ENCODE results near the gene GBP7.

Gene GBP7

DNA sequence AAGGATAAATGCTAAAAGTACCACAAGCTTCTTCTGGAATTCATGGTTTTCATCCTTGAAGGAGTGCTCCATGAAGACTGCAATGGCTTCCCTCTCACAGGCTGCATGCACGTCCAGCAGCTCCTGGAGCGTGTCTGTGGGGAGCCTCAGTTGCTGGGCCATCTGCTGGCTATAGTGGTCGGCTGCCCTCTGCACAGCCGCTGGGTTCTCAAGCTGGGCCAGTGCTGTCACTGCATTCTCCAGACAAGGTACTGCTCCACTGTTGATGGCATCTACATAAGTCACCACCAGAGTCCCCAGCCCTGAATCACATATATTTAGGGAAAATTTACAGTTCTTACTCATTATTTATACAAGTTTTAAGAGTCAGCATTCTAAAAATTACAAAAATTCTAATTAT lies 14.2 kb upstream of the GBP7 start:
- no peak overlapping the region for H3K4me3 ChIP-seq (ENCODE audit: low read depth, low read length)
- TF ChIP-seq CTCF (IDR thresholded peaks at IDR 0.05; ENCODE audit: low read depth, low read length) = no peak

- no peak for TF ChIP-seq CTCF (IDR thresholded peaks at IDR 0.05; ENCODE audit: low read depth, low read length)
- H3K4me3 ChIP-seq (ENCODE audit: low read depth, low read length) = no peak overlapping the region
Observed at GRCh38 chr1:89179343-89179742, 3.5 kb upstream of the GBP7 start.

- no peak overlapping the region for H3K4me3 ChIP-seq (ENCODE audit: low read depth, low read length)
- TF ChIP-seq CTCF (IDR thresholded peaks at IDR 0.05; ENCODE audit: low read depth, low read length) = no peak
Observed at GRCh38 chr1:89176971-89177370, 1.2 kb upstream of the GBP7 start.

GRCh38 chr1:89174491-89174890 lies 1.3 kb downstream of the GBP7 start:
- H3K4me3 ChIP-seq (ENCODE audit: low read depth, low read length) = no peak overlapping the region
- TF ChIP-seq CTCF (IDR thresholded peaks at IDR 0.05; ENCODE audit: low read depth, low read length) = no peak

DNA sequence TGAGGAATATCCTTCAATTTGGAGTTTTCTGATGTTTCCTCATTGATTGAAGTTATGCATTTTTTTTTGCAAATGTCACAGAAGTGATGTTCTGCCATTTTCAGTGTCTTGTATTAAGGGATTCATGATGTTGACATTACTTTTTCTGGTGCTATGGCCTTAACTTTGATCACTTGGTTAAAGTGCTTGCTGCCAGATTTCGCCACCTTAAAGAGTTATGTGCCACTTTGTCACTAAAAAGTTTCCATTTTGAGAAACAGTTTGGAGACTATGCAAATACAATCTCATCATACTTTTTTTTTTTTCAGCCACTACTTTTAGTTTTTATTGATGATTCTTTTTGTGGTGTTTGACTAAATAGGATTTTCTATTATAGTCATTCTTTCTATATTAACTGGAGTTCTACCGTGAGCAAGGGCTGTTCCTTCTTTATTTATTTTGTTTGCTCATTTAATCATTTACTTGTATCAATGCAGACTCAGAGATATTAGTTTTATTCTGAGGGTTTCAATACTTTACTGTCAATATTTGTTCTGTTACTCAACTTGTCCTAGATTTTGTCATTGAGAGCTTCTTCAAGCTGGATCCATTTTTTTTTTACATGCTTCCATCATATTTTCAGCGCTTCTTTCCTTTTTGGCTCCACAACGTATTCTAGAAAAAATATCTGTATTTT lies 3.2 kb downstream of the GBP7 start:
- TF ChIP-seq CTCF (IDR thresholded peaks at IDR 0.05; ENCODE audit: low read depth, low read length) = no peak
- H3K4me3 ChIP-seq (ENCODE audit: low read depth, low read length) = no peak overlapping the region

DNA sequence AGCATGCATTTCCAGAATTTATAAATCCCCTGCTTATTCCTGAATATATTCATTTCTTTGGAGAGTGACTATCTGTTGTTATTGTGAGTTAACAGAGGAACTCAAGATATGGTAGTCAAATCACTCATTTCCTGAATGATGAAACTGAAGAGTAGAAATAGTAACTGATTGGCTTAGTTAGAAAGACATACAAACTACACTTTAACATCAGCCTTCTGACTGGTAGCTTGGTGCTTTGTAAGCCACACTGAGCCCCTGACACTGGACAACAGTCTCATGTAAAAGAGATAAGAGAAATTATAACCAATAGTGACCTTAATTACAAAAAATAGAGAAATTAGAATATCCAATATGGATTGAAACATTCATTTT lies 4.8 kb downstream of the GBP7 start:
- no peak for TF ChIP-seq CTCF (IDR thresholded peaks at IDR 0.05; ENCODE audit: low read depth, low read length)
- no peak overlapping the region for H3K4me3 ChIP-seq (ENCODE audit: low read depth, low read length)

DNA sequence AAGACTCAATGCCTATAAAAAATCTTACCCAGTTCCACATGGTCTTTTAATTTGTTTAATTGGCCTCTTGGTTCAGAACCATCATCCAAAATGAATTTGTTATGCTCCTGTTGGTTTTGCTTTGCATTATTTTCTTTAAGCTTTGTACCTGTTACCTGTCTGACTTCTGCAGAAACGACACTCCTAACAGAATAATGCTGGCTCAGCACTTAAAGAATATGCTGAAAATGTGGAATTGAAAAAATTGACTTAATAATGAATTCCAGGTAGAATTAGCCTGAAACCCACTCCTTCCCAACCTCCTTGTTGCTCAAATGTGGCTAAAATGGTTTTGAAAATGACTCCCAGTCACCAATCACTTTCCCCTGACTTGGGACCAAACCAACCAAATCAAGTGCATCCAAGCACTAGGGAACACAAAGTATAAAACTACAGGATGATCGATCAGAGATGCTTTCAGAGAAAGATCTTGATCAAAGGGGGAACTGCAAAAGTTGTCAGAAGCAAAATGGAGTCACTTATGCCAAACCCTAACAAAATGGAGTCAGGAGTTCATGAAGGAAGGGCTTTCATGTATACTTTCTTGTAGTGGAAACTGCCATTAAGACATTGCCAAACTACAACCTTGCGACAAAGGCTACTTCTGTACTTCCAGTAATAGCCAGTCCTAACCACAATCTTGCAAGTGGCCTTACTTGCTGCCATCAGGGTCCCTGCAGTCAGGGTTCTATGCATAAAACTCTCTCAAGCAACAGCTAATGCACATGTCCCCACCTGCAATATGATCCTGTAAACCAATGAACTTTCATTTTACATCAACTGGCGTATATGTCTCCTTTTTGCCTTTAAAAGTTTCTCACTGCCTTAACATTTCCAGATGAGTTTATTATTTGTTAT lies 5.4 kb downstream of the GBP7 start:
- TF ChIP-seq CTCF (IDR thresholded peaks at IDR 0.05; ENCODE audit: low read depth, low read length) = no peak
- no peak overlapping the region for H3K4me3 ChIP-seq (ENCODE audit: low read depth, low read length)
